Measurements from ENCODE around the gene IGF1R. TPM values are rescaled to one million over a fixed set of nuclear protein-coding genes. Genes with fewer than 3 reads are reported as not detected.

The IGF1R gene
- total and polyA plus RNA-seq, 2 donors (not counting 3 experiments of a cell fraction or from before 2014, with no cell fraction given): 16.1 to 59.1 TPM

GRCh38 chr15:98967916-98968315 lies 319.6 kb downstream of the IGF1R start:
- H3K27ac ChIP-seq (ENCODE audit: insufficient read depth, low read depth, low read length): no peak overlapping the region
- POLR2A ChIA-PET: no interaction called here
- intact Hi-C loops (cut with micrococcal nuclease) (no loop called here), dilution Hi-C loops (cut with MboI; ENCODE audit: extremely low pct_ligation_motif_present, low sequenced_read_pairs) (no loop called here)
- no peak for TF ChIP-seq MYC (IDR thresholded peaks at IDR 0.05; ENCODE audit: low read depth, low read length)
- no peak for TF ChIP-seq CTCF (IDR thresholded peaks at IDR 0.05; ENCODE audit: extremely low read depth in 1 of 2, insufficient read depth in 1 of 2, low read depth in 1 of 2, low read length in 2 of 2)
- no peak for TF ChIP-seq POLR2AphosphoS5 (IDR thresholded peaks at IDR 0.05; ENCODE audit: insufficient read depth, low read depth, low read length)
- TF ChIP-seq GATA2 (IDR thresholded peaks at IDR 0.05; ENCODE audit: insufficient read depth, insufficient read length, low read depth, low read length): no peak
- TF ChIP-seq MAX (IDR thresholded peaks at IDR 0.05; ENCODE audit: insufficient read depth, insufficient read length): no peak
- no peak for TF ChIP-seq JUN (IDR thresholded peaks at IDR 0.05; ENCODE audit: borderline replicate concordance, insufficient read depth, insufficient read length, low read depth)
- no peak overlapping the region for H3K4me3 ChIP-seq (replicated peaks in 1 of 3; ENCODE audit: insufficient read depth in 1 of 3, low read depth in 1 of 3, low read length in 3 of 3)
- FAIRE-seq: no peak
- H3K36me3 ChIP-seq (ENCODE audit: control insufficient read depth in 2 of 2, extremely low read depth in 1 of 2, insufficient read depth in 2 of 2, low read length in 2 of 2): no peaks in the 10 kb centered on the region
- H4K20me1 ChIP-seq (replicated peaks; ENCODE audit: control insufficient read depth, extremely low read depth, insufficient read depth, low read length): no peaks in the 10 kb centered on the region
- CTCF ChIA-PET: interaction anchor here (1.0 kb wide), 1 partner anchor 109 kb away, joined by 3 read pairs; no protein-coding TSS in a partner anchor
- DNase-seq (ENCODE audit: low read depth, low spot score): no peak
- H3K4me2 ChIP-seq (ENCODE audit: insufficient read depth, low read length): no peak overlapping the region
- H3K27me3 ChIP-seq (ENCODE audit: control insufficient read depth in 2 of 2, insufficient read depth in 2 of 2, low read length in 2 of 2): no peaks in the 10 kb centered on the region
- no peak overlapping the region for H2AFZ ChIP-seq (ENCODE audit: low read depth, low read length)
- no TSS peak for BruUV-seq (replicated peaks)
- no peak overlapping the region for H3K9ac ChIP-seq (replicated peaks; ENCODE audit: extremely low read depth, insufficient read depth, low read length)
- H3K9me3 ChIP-seq (replicated peaks; ENCODE audit: control insufficient read depth, insufficient read depth, low read length): no peaks in the 10 kb centered on the region
- H3K9me1 ChIP-seq (replicated peaks; ENCODE audit: control insufficient read depth, extremely low read depth, insufficient read depth, low read length): no peaks in the 10 kb centered on the region
- no peaks in the 10 kb centered on the region for H3K4me1 ChIP-seq (ENCODE audit: control insufficient read depth, extremely low read depth, insufficient read depth, low read length)
- H3K79me2 ChIP-seq (ENCODE audit: control insufficient read depth, insufficient read depth, low read length): no peaks in the 10 kb centered on the region
